Sigmoid colon (tissue), 7 donors: ENCODE results near the gene FANCD2OS. TPM values are rescaled to one million over a fixed set of nuclear protein-coding genes. Genes with fewer than 3 reads are reported as not detected.
"Not testable (repeated sequence)": the region's sequence is repeated elsewhere in the genome, so short reads cannot be mapped to it uniquely, and the experiment has no call there.

Experiments
- DNase-seq: peaks from one replicate; pipeline ENCODE4 v3.0.0-alpha.2; 2019
- H3K27ac ChIP-seq, 4 donors: fragments of 200-600 bp; sonication (generic); one replicate each; pipeline ENCODE4 v1.5.1; 2016 to 2019; ENCODE audit warnings: mild to moderate bottlenecking in 1 of 4
- H3K27me3 ChIP-seq, 3 donors: fragments of 200-600 bp; sonication (generic); one replicate each; pipeline ENCODE4 v1.5.1; 2019; ENCODE audit warnings: mild to moderate bottlenecking in 1 of 3
- H3K36me3 ChIP-seq, 4 donors: fragments of 200-600 bp; sonication (generic); one replicate each; pipeline ENCODE4 v1.5.1; 2016 to 2019
- H3K4me1 ChIP-seq, 4 donors: fragments of 200-600 bp; sonication (generic); one replicate each; pipeline ENCODE4 v1.5.1; 2017 to 2019
- H3K4me3 ChIP-seq, 4 donors: fragments of 200-600 bp; sonication (generic); one replicate each; pipeline ENCODE4 v1.5.1; 2017 to 2019; ENCODE audit warnings: mild to moderate bottlenecking in 2 of 4, moderate library complexity in 1 of 4
- H3K9me3 ChIP-seq, 4 donors: fragments of 200-600 bp in 3 of 4; sonication (generic) in 3 of 4; one replicate each; pipeline versions ENCODE4 v1.5.1 to v1.6.1; 2013 to 2019
- CTCF ChIP-seq, 4 experiments: fragments of 450-650 bp in 3 of 4; fragments of 200-600 bp in 1 of 4; IDR thresholded peaks; one replicate each; pipeline ENCODE4 v1.5.1; 2016 to 2019; ENCODE audit warnings: antibody characterized with exemption in 4 of 4, mild to moderate bottlenecking in 3 of 4, moderate library complexity in 2 of 4
- EP300 ChIP-seq, 4 donors: sonication (generic); formaldehyde crosslinking; IDR thresholded peaks; one replicate each; pipeline ENCODE4 v1.6.1; 2017; ENCODE audit warnings: antibody characterized with exemption in 4 of 4
- POLR2A ChIP-seq, 2 donors: fragments of 450-650 bp; IDR thresholded peaks; one replicate each; pipeline ENCODE4 v1.6.1; 2016; ENCODE audit warnings: antibody characterized with exemption in 2 of 2, mild to moderate bottlenecking in 2 of 2, moderate library complexity in 2 of 2
- POLR2AphosphoS5 ChIP-seq, 4 donors: sonication (generic); formaldehyde crosslinking; IDR thresholded peaks; one replicate each; pipeline ENCODE4 v1.6.1; 2017; ENCODE audit warnings: antibody characterized with exemption in 4 of 4
- WGBS, 2 donors: extraction: QIAGEN DNeasy Blood & Tissue Kit; methylation state at CpG; one replicate each; pipeline ENCODE4 v1.1.7; 2013; 5-methylcytosine and 5-hydroxymethylcytosine counted together
- intact Hi-C: fragments of 100-400 bp; cut with DNase I; formaldehyde crosslinking; loops from one replicate; pipeline ENCODE4 v1.15.1; 2023
- polyA plus RNA-seq, 3 donors: library from polyadenylated mRNA; stranded (reverse); fragments of 200-250 nt; gene quantifications; one replicate each; pipeline ENCODE4 v1.2.3, GENCODE V29; 2013
- total RNA-seq, 4 donors: library from RNA; depleted of rRNA; stranded (reverse); fragments of >200 nt; gene quantifications; one replicate each; pipeline ENCODE4 v1.1.0, GENCODE V29; 2016
- donor health status: healthy with polysubstance abuse.
- donor health status: Bipolar disorder and iron deficiency.
- donor health status: healthy.

Gene FANCD2OS
- total and polyA plus RNA-seq, 7 donors, result not detected

DNA sequence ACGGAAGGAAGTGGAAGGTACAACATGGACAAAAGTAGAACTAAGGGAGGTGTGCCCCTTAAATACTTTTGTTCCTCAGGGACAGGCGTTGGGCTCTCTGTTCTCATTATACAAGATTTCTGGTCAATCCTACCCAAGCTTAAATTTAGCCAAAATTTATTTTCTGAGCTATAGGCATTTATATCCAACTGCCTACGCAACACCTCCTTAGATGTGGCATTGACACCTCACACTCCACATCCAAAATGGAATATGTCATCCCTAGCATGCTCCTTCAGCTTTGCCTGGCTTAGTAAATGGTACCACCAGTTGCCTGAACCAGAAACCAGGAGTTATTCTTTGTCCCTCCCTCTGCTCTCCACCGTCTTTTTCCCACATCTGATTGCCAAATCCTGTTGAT, 26.2 kb downstream of the FANCD2OS start:
- 95 to 96% methylated on average over 4 of the region's 4 CpGs for WGBS, 2 donors
- no peak for DNase-seq
- intact Hi-C loops, result no loop called here
- Histone ChIP-seq H3K36me3 (no peaks in the 10 kb centered on the region), H3K9me3 (no peaks in the 10 kb centered on the region), H3K4me1 (no peaks in the 10 kb centered on the region), H3K27ac (no peak overlapping the region), H3K27me3 (no peaks in the 10 kb centered on the region), H3K4me3 (no peak overlapping the region)
- TF ChIP-seq POLR2A (IDR thresholded peaks at IDR 0.05), result no peak
- TF ChIP-seq EP300 (IDR thresholded peaks at IDR 0.05), result no peak
- no peak for TF ChIP-seq CTCF (IDR thresholded peaks at IDR 0.05)
- TF ChIP-seq POLR2AphosphoS5 (IDR thresholded peaks at IDR 0.05), result no peak

DNA sequence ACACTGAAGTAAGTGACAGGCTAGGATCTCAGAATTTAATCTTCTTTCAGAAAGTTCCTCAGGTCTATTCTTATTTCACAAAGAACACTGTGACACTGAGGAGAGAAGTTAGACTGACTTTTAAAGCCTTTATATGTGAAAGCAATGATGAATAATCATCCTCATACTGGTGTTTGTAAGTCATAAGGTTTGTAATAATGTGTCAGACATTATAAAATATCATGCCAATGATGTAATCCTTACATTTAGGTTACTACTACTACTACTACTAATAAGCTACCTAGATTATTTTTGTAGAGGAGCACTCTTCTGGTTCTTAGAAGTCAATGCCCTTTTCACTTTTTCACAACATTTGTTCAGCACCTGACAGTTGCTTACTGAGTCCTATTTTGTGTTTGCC, 33.4 kb downstream of the FANCD2OS start:
- Histone ChIP-seq H3K27ac (no peak overlapping the region), H3K4me1 (no peaks in the 10 kb centered on the region), H3K4me3 (no peak overlapping the region), H3K27me3 (no peaks in the 10 kb centered on the region), H3K9me3 (no peaks in the 10 kb centered on the region), H3K36me3 (no peaks in the 10 kb centered on the region)
- TF ChIP-seq CTCF (IDR thresholded peaks at IDR 0.05), result no peak
- TF ChIP-seq POLR2AphosphoS5 (IDR thresholded peaks at IDR 0.05), result no peak
- intact Hi-C loops, result no loop called here
- no peak for DNase-seq

GRCh38 chr3:10070077-10070476, 38.0 kb downstream of the FANCD2OS start:
- H3K36me3 ChIP-seq, DNase-seq, H3K4me3 ChIP-seq, H3K9me3 ChIP-seq, H3K27ac ChIP-seq, H3K4me1 ChIP-seq, intact Hi-C loops, H3K27me3 ChIP-seq: not testable (repeated sequence)
- WGBS, 2 donors, result 98% methylated on average over 31 to 32 of the region's 33 CpGs

- no peaks in the 10 kb centered on the region for H3K27me3 ChIP-seq
- no peak for DNase-seq
Observed at GRCh38 chr3:10055097-10055496, 53.0 kb downstream of the FANCD2OS start.

More at GRCh38 chr3:10055097-10055496, 53.0 kb downstream of the FANCD2OS start:
- WGBS, 2 donors, result 97 to 99% methylated on average over 4 of the region's 4 CpGs
- intact Hi-C loops, result no loop called here
- Histone ChIP-seq H3K4me3 (no peak overlapping the region), H3K9me3 (no peaks in the 10 kb centered on the region), H3K27ac (no peak overlapping the region), H3K4me1 (no peaks in the 10 kb centered on the region), H3K36me3 (no peaks in the 10 kb centered on the region)
- no peak for TF ChIP-seq POLR2AphosphoS5 (IDR thresholded peaks at IDR 0.05)
- no peak for TF ChIP-seq POLR2A (IDR thresholded peaks at IDR 0.05)
- no peak for TF ChIP-seq EP300 (IDR thresholded peaks at IDR 0.05)
- TF ChIP-seq CTCF (IDR thresholded peaks at IDR 0.05), result no peak

Other genes starting within 250 kb of the FANCD2OS start
- 10 to 100 TPM in 2 of 4 donors, 1 to 10 TPM in 2; 1.6 to 36.7 (median 8.1) TPM for gene CIDEC, start 228.0 kb downstream of the FANCD2OS start, total RNA-seq
- gene CIDEC, start 228.0 kb downstream of the FANCD2OS start, polyA plus RNA-seq, result 100 to 1,000 TPM in 1 of 3 donors, 10 to 100 TPM in 2; 30.6 to 120 (median 71.3) TPM
- 10 to 100 TPM; 33.7 to 55.1 (median 45.9) TPM for gene JAGN1, start 217.6 kb downstream of the FANCD2OS start, total RNA-seq
- gene JAGN1, start 217.6 kb downstream of the FANCD2OS start, polyA plus RNA-seq, result 10 to 100 TPM; 24.7 to 44.4 (median 33.0) TPM
- gene IL17RE, start 205.4 kb downstream of the FANCD2OS start, total RNA-seq, result 1 to 10 TPM in 2 of 4 donors, under 1 TPM in 2; 0.68 to 2.5 (median 1.3) TPM
- 10 to 100 TPM; 11.4 to 46.3 (median 12.7) TPM for gene IL17RE, start 205.4 kb downstream of the FANCD2OS start, polyA plus RNA-seq
- gene IL17RC, start 191.2 kb downstream of the FANCD2OS start, total RNA-seq, result 10 to 100 TPM; 57.8 to 88.9 (median 66.3) TPM
- 10 to 100 TPM in 2 of 3 donors, 1 to 10 TPM in 1; 9.9 to 36.5 (median 13.8) TPM for gene IL17RC, start 191.2 kb downstream of the FANCD2OS start, polyA plus RNA-seq
- 10 to 100 TPM; 31.4 to 67.8 (median 54.7) TPM for gene CRELD1, start 174.4 kb downstream of the FANCD2OS start, total RNA-seq
- 10 to 100 TPM in 1 of 3 donors, 1 to 10 TPM in 2; 4.8 to 33.7 (median 6.7) TPM for gene CRELD1, start 174.4 kb downstream of the FANCD2OS start, polyA plus RNA-seq
- gene PRRT3, start 155.8 kb downstream of the FANCD2OS start, total RNA-seq, result 1 to 10 TPM; 1.5 to 2.6 (median 2.2) TPM
- under 1 TPM; 0.46 to 0.90 (median 0.60) TPM for gene PRRT3, start 155.8 kb downstream of the FANCD2OS start, polyA plus RNA-seq
- gene EMC3, start 121.4 kb downstream of the FANCD2OS start, total RNA-seq, result 10 to 100 TPM; 37.1 to 95.7 (median 45.2) TPM
- gene EMC3, start 121.4 kb downstream of the FANCD2OS start, polyA plus RNA-seq, result 10 to 100 TPM; 20.6 to 76.4 (median 24.6) TPM
- gene FANCD2, start 81.8 kb downstream of the FANCD2OS start, total RNA-seq, result 1 to 10 TPM; 1.5 to 5.8 (median 3.1) TPM
- 10 to 100 TPM in 1 of 3 donors, 1 to 10 TPM in 1, under 1 TPM in 1; 0.60 to 12.6 (median 1.4) TPM for gene FANCD2, start 81.8 kb downstream of the FANCD2OS start, polyA plus RNA-seq
- 100 to 1,000 TPM; 111 to 239 (median 152) TPM for gene BRK1, start 7.4 kb upstream of the FANCD2OS start, total RNA-seq
- 100 to 1,000 TPM; 179 to 260 (median 191) TPM for gene BRK1, start 7.4 kb upstream of the FANCD2OS start, polyA plus RNA-seq
- gene VHL, start 33.5 kb upstream of the FANCD2OS start, total RNA-seq, result 10 to 100 TPM; 20.1 to 29.9 (median 25.8) TPM
- 10 to 100 TPM; 20.4 to 35.4 (median 28.9) TPM for gene VHL, start 33.5 kb upstream of the FANCD2OS start, polyA plus RNA-seq
- 1 to 10 TPM; 1.1 to 6.1 (median 3.7) TPM for gene IRAK2, start 56.7 kb upstream of the FANCD2OS start, total RNA-seq
- gene IRAK2, start 56.7 kb upstream of the FANCD2OS start, polyA plus RNA-seq, result 1 to 10 TPM; 1.2 to 2.8 (median 2.8) TPM
- 10 to 100 TPM; 11.2 to 23.3 (median 12.6) TPM for gene TATDN2, start 140.2 kb upstream of the FANCD2OS start, total RNA-seq
- gene TATDN2, start 140.2 kb upstream of the FANCD2OS start, polyA plus RNA-seq, result 10 to 100 TPM; 13.4 to 25.7 (median 17.4) TPM
- under 1 TPM in 2 of 4 donors, not detected in 2; 0.54 to 0.71 TPM for gene GHRL, start 184.7 kb upstream of the FANCD2OS start, total RNA-seq
- gene GHRL, start 184.7 kb upstream of the FANCD2OS start, polyA plus RNA-seq, result 1 to 10 TPM in 1 of 3 donors, not detected in 2; 1.5 TPM
- 10 to 100 TPM; 53.5 to 87.2 (median 67.1) TPM for gene SEC13, start 212.9 kb upstream of the FANCD2OS start, total RNA-seq
- gene SEC13, start 212.9 kb upstream of the FANCD2OS start, polyA plus RNA-seq, result 100 to 1,000 TPM; 125 to 178 (median 134) TPM